Hippocampal formation (tissue), 2 donors: ENCODE results near the gene MYRF.

Experiments used
- DNase-seq, 2 donors: peaks; one replicate each; lab custom pipeline; 2025; lab: John Stamatoyannopoulos, UW

MYRF gene

DNA sequence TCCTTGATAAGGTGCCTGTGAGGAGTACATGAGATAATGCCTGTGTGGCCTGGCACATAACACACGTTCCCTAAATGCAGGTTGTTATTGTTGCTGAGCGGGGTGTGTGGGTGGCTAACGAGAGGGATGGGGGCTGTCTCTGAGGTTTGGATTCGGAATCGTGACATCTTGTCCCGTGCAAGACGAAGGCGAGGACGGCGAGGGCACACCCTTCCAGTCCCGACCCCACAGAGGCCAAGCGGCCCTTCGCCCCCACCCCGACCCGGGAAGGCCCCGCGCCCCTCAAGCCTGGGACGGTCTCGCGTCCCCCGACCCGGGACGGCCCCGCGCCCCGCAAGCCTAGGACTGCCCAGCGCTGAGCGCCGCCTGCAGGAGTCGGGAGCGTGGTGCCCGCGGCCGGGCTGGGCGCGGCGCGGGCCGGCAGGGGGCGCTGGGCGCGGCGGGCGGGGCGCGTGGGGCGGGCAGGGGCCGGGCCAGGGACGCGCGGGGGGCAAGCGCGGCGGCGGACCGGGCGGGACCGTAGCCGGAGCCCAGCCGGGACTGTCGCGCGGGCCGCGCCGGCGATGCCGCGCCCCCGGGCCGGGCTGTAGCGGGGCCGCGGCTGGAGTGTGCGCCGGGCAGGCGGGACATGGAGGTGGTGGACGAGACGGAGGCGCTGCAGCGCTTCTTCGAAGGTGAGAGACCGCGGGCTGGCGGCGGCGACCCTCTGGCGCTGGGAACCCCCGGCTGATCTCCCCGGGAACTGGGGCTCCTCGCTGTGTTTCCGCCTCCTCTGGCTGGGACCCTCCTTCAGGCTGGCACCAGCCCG, at the start of gene MYRF:
Gene MYRF (plus strand): TSS at position 520 of the 808 bp plus-strand sequence. CDS start 109 bp downstream, at position 629.
- peak; percentile 62 to 66 for DNase-seq

GRCh38 chr11:61702701-61703312, 49.6 kb upstream of the MYRF start:
- no peak for DNase-seq

DNA sequence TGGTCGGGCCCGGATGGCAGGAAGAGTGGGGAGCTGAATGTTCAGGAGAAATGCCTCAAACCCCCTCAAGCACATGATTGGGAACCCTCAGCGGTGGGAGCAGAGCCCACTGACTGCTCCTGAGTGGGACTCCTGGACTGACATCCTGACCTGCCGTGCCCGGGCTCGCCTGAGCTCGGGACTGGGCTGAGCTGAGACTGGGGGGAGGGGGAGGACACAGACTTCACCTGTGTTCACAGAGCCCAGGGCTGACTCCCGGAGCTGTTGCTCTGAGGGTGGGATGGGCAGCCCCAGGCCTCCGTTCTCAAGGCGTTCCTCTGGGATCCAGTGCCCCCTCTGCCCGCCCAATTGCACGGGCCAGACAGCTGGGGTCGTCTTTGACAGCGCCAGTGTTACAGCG, 47.6 kb upstream of the MYRF start:
- DNase-seq, result no peak

GRCh38 chr11:61706452-61707400, 45.7 kb upstream of the MYRF start:
- DNase-seq, result no peak

- DNase-seq, result no peak
Measured at GRCh38 chr11:61707574-61707973, 44.9 kb upstream of the MYRF start.

DNA sequence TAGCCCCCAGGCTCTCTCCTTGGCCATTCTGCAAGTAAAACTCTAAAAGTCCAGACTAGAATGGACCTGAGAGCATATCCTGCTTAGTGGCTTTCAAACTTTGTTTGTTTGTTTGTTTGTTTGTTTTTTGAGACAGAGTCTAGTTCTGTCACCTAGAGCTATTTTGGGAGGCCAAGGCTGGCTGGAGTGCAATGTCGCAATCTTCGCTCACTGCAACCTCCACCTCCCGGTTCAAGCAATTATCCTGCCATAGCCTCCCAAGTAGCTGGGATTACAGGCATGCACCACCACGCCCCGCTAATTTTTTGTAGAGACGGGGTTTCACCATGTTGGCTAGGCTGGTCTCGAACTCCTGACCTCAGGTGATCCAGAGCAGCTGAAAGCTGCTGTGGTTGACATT, 43.3 kb upstream of the MYRF start:
- no peak for DNase-seq

DNA sequence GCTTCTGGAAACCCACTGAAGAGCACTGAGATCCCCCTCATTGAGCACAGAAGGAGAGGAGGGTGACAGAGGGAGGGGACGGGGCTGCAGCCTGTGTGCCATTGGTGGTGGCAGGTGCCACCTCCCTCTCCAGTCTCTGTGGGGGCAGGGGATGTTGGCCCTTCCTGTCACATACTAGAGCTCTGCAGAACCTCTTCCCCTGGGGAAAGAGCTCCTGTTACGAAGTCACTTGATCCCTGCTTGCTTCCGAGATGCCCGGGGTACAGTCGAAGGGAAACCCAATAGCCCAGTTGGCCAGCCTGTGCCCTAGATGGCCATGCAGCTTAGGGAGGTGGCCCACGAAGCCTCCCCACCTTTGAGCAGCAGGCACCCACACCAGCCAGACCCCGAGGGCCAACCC, 42.9 kb upstream of the MYRF start:
- DNase-seq, result no peak

- no peak for DNase-seq
Measured at GRCh38 chr11:61710019-61710418, 42.4 kb upstream of the MYRF start.

GRCh38 chr11:61711037-61711436, 41.4 kb upstream of the MYRF start:
- DNase-seq, result no peak

DNA sequence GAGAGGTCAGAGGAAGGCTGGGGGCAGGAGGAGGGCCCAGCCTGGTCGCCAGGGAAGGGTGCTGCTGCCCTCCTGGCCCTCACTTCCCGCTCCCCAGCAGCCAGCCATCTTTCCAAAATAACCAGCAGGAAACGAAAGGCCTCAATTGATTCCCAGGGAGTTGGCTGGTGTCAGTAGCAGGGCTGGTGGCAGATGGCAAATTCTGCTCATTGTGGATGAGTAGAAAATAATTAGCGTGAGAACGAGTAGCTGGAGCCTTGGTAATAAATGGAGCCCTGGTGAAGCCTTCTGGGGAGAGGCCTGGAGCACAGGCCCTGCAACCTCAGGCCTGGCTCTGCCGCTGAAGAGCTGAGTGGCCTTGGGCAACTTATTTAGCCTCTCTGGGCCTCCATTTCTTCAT, 40.9 kb upstream of the MYRF start:
- DNase-seq, result peak in 1 of 2 donors; percentile 25

GRCh38 chr11:61712314-61712713, 40.1 kb upstream of the MYRF start:
- no peak for DNase-seq

GRCh38 chr11:61712846-61713245, 39.6 kb upstream of the MYRF start:
- no peak for DNase-seq

- no peak for DNase-seq
Measured at GRCh38 chr11:61713464-61713863, 39.0 kb upstream of the MYRF start.

DNA sequence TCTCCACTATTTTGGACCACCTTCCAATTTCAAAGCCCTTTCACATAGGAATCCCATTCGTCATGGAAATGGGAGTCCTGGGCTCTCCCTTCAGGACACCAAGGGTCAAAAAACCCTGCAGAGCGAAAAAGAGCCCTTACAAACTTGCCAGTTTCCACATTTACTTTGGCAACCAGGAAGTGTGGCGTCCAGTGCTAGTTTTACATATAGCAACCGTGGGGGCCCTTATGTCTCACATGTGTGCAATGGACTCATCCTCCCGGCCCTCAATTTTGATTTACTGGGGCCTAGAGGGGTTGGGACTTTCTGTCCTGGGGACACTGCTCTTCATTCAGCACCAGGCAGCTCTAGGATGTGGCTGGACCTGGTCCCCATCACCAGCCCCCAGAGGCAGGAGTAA, 38.5 kb upstream of the MYRF start:
- no peak for DNase-seq

DNA sequence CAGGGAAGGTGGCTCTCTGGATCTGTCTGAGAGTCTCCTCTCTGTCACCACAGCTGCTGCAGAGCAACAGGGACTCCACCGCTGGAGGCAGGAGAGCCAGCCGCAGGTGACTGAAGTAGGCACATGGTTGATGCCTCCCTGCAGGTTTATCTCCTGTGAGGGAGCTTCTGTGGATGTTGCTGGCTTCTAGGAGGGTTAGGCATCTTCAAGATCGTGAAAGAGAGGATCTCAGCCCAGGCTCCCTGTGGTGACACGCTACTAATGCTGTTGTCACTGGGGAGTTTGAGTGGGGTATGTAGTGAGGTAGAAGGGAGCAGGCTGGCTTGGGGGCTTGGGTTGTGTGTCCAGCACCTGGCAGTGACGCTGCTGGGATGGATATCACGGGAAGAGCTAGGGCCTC, 38.1 kb upstream of the MYRF start:
- no peak for DNase-seq

DNA sequence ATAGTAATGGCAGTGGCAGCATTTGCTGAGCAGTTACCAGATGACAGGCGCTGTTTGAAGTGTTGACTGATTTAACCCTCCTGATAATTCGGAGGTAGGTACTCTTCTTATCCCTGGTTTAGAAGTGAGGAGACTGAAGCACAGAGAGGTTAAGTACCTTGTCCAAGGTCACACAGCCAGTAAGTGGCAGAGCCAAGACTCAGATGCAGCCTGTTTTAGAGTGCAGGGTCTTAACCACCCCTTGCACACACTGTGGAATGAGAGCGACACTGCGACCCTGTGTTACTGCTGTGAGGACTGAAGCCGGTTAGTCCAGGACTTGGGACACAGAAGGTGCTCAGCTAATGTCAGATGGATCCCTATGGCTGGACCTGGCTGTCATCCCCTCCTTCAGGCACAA, 37.5 kb upstream of the MYRF start:
- DNase-seq, result no peak

- no peak for DNase-seq
Measured at GRCh38 chr11:61715867-61716266, 36.6 kb upstream of the MYRF start.

- DNase-seq, result no peak
Measured at GRCh38 chr11:61716478-61717285, 35.8 kb upstream of the MYRF start.

DNA sequence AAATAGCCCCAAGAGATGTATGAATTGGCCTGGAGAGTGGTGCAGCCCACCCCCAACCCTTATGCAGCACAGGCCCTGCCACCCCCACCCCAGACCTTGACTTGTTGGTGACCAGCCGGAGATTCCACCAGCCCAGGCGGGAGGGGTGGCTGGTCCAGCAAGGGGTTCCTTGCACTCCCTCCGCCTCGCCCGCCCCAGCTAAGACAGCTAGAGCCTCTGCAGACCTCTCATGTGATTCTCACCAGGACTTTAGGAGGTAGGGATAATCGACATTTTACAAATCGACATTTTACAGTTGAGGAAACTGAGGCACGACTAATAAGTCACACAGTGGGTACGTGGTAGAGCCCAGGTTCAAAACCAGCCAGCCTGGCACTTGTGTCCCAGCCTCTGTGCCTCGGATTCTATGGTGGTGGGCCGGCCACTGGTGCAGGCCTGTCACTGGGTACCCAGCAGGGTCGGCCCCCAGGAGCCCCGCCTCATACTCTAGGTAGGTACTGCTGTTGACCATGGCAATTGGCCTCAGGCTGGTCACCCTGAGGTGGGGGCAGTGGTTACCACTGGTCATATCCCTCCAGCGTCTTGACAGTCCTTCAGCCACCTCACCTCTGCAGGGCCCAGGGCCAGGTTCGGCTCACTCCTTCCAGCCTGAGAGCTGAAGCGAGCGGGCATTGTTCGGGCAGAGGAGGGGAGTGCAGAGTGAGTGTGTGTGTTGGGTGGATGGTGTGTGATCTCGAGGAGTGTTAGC, 35.0 kb upstream of the MYRF start:
- no peak for DNase-seq

DNA sequence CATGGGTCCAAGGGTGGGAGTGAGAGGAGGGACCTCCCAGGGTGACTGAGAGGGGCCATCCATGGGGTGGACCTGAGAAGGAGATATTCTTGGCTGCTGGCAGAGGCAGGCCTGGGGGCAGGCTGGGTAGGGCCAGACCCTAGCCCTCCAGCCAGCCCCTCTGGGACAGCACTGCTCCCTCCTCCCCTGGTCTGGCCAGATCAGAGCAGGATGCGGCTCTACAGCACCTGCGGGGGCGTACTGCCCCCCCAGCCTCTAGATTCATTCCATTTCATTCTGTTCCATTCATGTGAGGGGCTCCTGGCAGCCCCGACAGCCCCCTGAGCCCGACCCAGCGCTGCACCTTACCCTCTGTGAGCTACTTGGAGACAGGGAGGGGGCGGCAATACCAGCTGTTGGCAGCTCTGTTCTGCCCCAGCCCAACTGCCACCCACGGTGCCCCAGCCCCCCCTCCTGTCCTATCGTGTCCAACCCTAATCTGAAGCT, 34.3 kb upstream of the MYRF start:
- no peak for DNase-seq
